HCT116 (cell line): ENCODE data around the gene HIVEP3. TPM values are rescaled to one million over a fixed set of nuclear protein-coding genes. Genes with fewer than 3 reads are reported as not detected.

Experiments
- ATAC-seq: fragments of 200-7000 bp; cut with Tn5 transposase; 2 replicates; pipeline ENCODE4 v1.9.1; 2020; ENCODE audit warnings: mild to moderate bottlenecking, moderate library complexity
- BruUV-seq: library from RNA; stranded (reverse); fragments of 400-500 nt; replicated peaks from 2 replicates; lab custom pipeline; 2021; lab: Mats Ljungman, UMichigan
- CTCF ChIA-PET: fragments of 300-600 bp; sonication (Branson Sonifier 250); formaldehyde crosslinking; loops from one replicate; lab custom pipeline; 2021; ENCODE audit warnings: antibody characterized with exemption; lab: Charles Lee
- POLR2A ChIA-PET: fragments of 300-600, 350-600 bp; sonication (Branson Sonifier 250); formaldehyde crosslinking; loops from one replicate; lab custom pipeline; 2021; ENCODE audit warnings: antibody characterized with exemption; lab: Charles Lee
- RAD21 ChIA-PET, 2 experiments: fragments of 300-600 bp; sonication (Branson Sonifier 250); formaldehyde crosslinking; loops; one replicate each; lab custom pipeline; 2023; ENCODE audit warnings: low total read pairs in 2 of 2; ENCODE audit not compliant: uncharacterized antibody in 2 of 2, unreplicated experiment in 2 of 2, low non-redundant PET in 1 of 2; lab: Charles Lee
- DNase-seq: peaks from one replicate; pipeline ENCODE4 v3.0.0-alpha.2; 2010; ENCODE audit warnings: low read depth, low spot score
- H2AFZ ChIP-seq: fragments of 200-600 bp; shearing (Covaris generic), sonication (generic); 2 replicates; pipeline ENCODE4 v1.6.1; 2017; ENCODE audit warnings: low read depth, mixed run types, mixed read lengths, antibody characterized with exemption, low read length; ENCODE audit not compliant: poor library complexity, severe bottlenecking
- H3K27ac ChIP-seq: 2 replicates; pipeline ENCODE4 v1.5.1; 2012; ENCODE audit warnings: low read depth, low read length
- H3K27me3 ChIP-seq: fragments of 200-600 bp; sonication (generic); 2 replicates; pipeline ENCODE4 v1.6.1; 2016; ENCODE audit warnings: mixed run types, low read length, mixed read lengths; ENCODE audit not compliant: insufficient read depth
- H3K36me3 ChIP-seq, 2 experiments: fragments of 200-500 bp in 1 of 2; fragments of 200-600 bp in 1 of 2; sonication (Bioruptor generic) in 1 of 2; sonication (generic) in 1 of 2; 2 replicates each; pipeline versions ENCODE4 v1.5.1 to v1.6.1; 2014 to 2016; ENCODE audit warnings: low read length in 2 of 2, inconsistent platforms in 1 of 2, mixed read lengths in 1 of 2, mixed run types in 1 of 2; ENCODE audit not compliant: insufficient read depth in 2 of 2, control insufficient read depth in 1 of 2
- H3K4me1 ChIP-seq, 2 experiments: fragments of 200-600 bp in 1 of 2; sonication (generic) in 1 of 2; 2 replicates each; pipeline versions ENCODE4 v1.5.1 to v1.6.1; 2012 to 2017; ENCODE audit warnings: low read length in 2 of 2, inconsistent platforms in 1 of 2, mild to moderate bottlenecking in 1 of 2, mixed read lengths in 1 of 2, mixed run types in 1 of 2, moderate library complexity in 1 of 2; ENCODE audit not compliant: insufficient read depth in 2 of 2, control insufficient read depth in 1 of 2
- H3K4me2 ChIP-seq: fragments of 200-600 bp; sonication (generic); 2 replicates; pipeline ENCODE4 v1.6.1; 2017; ENCODE audit warnings: mixed run types, low read length, mixed read lengths
- H3K4me3 ChIP-seq, 2 experiments: fragments of 200-600 bp in 1 of 2; sonication (generic) in 1 of 2; replicated peaks in 1 of 2; 2 replicates each; pipeline ENCODE4 v1.5.1; 2011 to 2016; ENCODE audit warnings: low read length in 2 of 2, control low read depth in 1 of 2, low read depth in 1 of 2, mild to moderate bottlenecking in 1 of 2, mixed read lengths in 1 of 2, mixed run types in 1 of 2
- H3K79me2 ChIP-seq: fragments of 200-600 bp; sonication (generic); 2 replicates; pipeline ENCODE4 v1.6.1; 2017; ENCODE audit warnings: mild to moderate bottlenecking, mixed run types, low read length, moderate library complexity, mixed read lengths; ENCODE audit not compliant: insufficient read depth
- H3K9ac ChIP-seq: fragments of 200-600 bp; sonication (generic); 2 replicates; pipeline ENCODE4 v1.6.1; 2016; ENCODE audit warnings: low read length, mixed read lengths
- H3K9me2 ChIP-seq: fragments of 200-600 bp; sonication (generic), shearing (Covaris generic); 2 replicates; pipeline ENCODE4 v1.6.1; 2017; ENCODE audit warnings: mixed run types, mild to moderate bottlenecking, moderate library complexity; ENCODE audit not compliant: insufficient read depth
- H3K9me3 ChIP-seq, 2 experiments: fragments of 200-500 bp in 1 of 2; fragments of 200-600 bp in 1 of 2; sonication (Bioruptor generic) in 1 of 2; sonication (generic) in 1 of 2; 2 replicates each; pipeline ENCODE4 v1.6.1; 2014 to 2017; ENCODE audit warnings: low read length in 2 of 2, mixed read lengths in 2 of 2, inconsistent platforms in 1 of 2, low read depth in 1 of 2, mild to moderate bottlenecking in 1 of 2, mixed run types in 1 of 2, moderate library complexity in 1 of 2; ENCODE audit not compliant: control insufficient read depth in 1 of 2, insufficient read depth in 1 of 2
- H4K20me1 ChIP-seq: fragments of 200-600 bp; sonication (generic), shearing (Covaris generic); 2 replicates; pipeline ENCODE4 v1.6.1; 2017; ENCODE audit warnings: mixed run types, mild to moderate bottlenecking, moderate library complexity; ENCODE audit not compliant: insufficient read depth
- CBX3 ChIP-seq: IDR thresholded peaks from 2 replicates; pipeline ENCODE4 v1.6.1; 2012; ENCODE audit warnings: low read depth
- SRF ChIP-seq: IDR thresholded peaks from 2 replicates; pipeline ENCODE4 v1.6.1; 2012; ENCODE audit warnings: low read depth
- ZNF274 ChIP-seq: fragments of 200-500 bp; sonication (Bioruptor generic); IDR thresholded peaks from 2 replicates; pipeline ENCODE4 v1.6.1; 2014; ENCODE audit warnings: mild to moderate bottlenecking, low read depth, low read length, inconsistent platforms
- intact Hi-C: fragments of 100-400 bp; cut with micrococcal nuclease; formaldehyde crosslinking; loops from 2 replicates; pipeline ENCODE4 v1.10.0; 2022
- total RNA-seq: library from RNA; stranded (reverse); gene quantifications from one replicate; pipeline ENCODE4 v1.2.1, GENCODE V29; 2021; ENCODE audit not compliant: unreplicated experiment
- TF ChIP-seq, protein P1 (sequence below): IDR thresholded peaks from 2 replicates; pipeline ENCODE4 v1.6.1; 2012; ENCODE audit warnings: low read depth

The HIVEP3 gene
- total RNA-seq, 1 experiment from 2014 or later: 7.1 TPM

DNA sequence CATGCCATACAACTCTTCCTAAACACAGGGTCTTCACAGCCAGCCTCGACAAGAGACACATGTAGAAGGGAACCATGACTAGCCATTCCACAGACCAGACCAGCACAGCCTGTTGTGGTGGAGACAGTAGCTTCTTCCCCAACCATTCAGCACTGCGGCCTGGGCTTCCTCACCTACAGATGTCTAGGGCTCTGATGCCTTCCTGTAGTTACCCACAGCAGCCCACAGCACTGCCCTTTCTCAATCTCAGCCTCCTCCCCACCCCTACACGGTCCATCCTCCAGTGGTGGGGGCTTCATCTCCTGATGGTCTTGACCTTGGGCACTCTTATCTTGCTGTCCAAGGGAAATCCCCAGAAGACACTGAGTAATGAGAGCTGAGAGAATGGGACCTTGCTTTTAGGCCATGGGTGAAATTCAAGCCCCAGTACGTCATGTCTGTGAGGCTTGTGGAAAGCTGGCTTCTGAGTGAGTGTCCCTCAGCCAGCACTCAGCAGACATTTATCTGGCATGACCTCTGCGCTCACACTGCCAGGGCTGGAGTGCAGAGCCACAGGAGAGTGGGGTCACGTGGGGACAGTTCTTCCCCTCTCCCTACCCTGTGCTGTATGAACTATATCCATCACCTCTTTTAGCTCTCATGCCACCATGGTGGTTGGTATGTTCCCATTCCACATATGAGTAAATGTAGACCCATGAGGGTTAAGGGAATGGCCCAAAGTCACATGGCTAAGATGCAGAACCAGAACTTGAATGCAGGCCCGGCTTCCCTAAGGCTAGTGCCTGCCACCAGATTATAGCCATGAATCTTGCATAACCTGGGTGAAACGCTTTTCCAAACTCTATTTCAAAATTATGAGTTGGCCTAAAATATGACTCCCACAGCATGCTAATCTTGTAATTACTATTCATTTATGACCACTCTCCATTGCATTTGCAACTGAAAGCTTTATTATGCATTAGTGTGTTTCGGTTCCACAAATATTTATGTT is 104.7 kb downstream of the HIVEP3 start:
- Histone ChIP-seq H3K36me3 (no peaks in the 10 kb centered on the region), H3K27ac (no peak overlapping the region), H2AFZ (no peak overlapping the region), H3K79me2 (no peaks in the 10 kb centered on the region), H4K20me1 (no peaks in the 10 kb centered on the region), H3K4me1 (peaks cover 7 to 15% of the 10 kb centered on the region in 2 experiments; a peak in 3 of 4 replicates), H3K27me3 (no peaks in the 10 kb centered on the region), H3K4me2 (no peak overlapping the region), H3K9ac (no peak overlapping the region), H3K9me3 (no peaks in the 10 kb centered on the region), H3K4me3 (no peak overlapping the region), H3K9me2 (no peaks in the 10 kb centered on the region)
- ChIA-PET CTCF (no interaction called here), RAD21 (no interaction called here), POLR2A (no interaction called here)
- ATAC-seq: no peak
- no peak for DNase-seq
- intact Hi-C loops: loop anchor here (5.0 kb wide), 1 partner anchor 223 kb away; no protein-coding TSS in a partner anchor
- no TSS peak for BruUV-seq
- TF ChIP-seq SRF: no peak
- TF ChIP-seq ZNF274: no peak
- TF ChIP-seq, protein P1, sequence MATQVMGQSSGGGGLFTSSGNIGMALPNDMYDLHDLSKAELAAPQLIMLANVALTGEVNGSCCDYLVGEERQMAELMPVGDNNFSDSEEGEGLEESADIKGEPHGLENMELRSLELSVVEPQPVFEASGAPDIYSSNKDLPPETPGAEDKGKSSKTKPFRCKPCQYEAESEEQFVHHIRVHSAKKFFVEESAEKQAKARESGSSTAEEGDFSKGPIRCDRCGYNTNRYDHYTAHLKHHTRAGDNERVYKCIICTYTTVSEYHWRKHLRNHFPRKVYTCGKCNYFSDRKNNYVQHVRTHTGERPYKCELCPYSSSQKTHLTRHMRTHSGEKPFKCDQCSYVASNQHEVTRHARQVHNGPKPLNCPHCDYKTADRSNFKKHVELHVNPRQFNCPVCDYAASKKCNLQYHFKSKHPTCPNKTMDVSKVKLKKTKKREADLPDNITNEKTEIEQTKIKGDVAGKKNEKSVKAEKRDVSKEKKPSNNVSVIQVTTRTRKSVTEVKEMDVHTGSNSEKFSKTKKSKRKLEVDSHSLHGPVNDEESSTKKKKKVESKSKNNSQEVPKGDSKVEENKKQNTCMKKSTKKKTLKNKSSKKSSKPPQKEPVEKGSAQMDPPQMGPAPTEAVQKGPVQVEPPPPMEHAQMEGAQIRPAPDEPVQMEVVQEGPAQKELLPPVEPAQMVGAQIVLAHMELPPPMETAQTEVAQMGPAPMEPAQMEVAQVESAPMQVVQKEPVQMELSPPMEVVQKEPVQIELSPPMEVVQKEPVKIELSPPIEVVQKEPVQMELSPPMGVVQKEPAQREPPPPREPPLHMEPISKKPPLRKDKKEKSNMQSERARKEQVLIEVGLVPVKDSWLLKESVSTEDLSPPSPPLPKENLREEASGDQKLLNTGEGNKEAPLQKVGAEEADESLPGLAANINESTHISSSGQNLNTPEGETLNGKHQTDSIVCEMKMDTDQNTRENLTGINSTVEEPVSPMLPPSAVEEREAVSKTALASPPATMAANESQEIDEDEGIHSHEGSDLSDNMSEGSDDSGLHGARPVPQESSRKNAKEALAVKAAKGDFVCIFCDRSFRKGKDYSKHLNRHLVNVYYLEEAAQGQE: no peak
- TF ChIP-seq CBX3: no peak
- TF ChIP-seq, all 23 proteins: peak for 0
